Activated T-cell treated with anti-CD3 and anti-CD28 coated beads for 4 hours (primary cell): ENCODE data around the gene P2RX7.

Experiments used
- DNase-seq: peaks from one replicate; pipeline ENCODE4 v3.0.0-alpha.2; 2020

P2RX7 gene

GRCh38 chr12:121132601-121133481, at the start of gene P2RX7:
TSS of gene P2RX7 (plus strand) at chr12:121132876. CDS start at chr12:121132971, 95 bp downstream.
- no peak for DNase-seq

- DNase-seq = no peak
Measured at GRCh38 chr12:121084229-121084628, 48.4 kb upstream of the P2RX7 start.

GRCh38 chr12:121085069-121085468, 47.6 kb upstream of the P2RX7 start:
- no peak for DNase-seq

- no peak for DNase-seq
Measured at GRCh38 chr12:121085506-121086353, 46.9 kb upstream of the P2RX7 start.

- no peak for DNase-seq
Measured at GRCh38 chr12:121086781-121087295, 45.8 kb upstream of the P2RX7 start.

- DNase-seq = no peak
Measured at GRCh38 chr12:121087467-121088194, 45.0 kb upstream of the P2RX7 start.

GRCh38 chr12:121088195-121088585, 44.5 kb upstream of the P2RX7 start:
- DNase-seq = no peak

- DNase-seq = no peak
Measured at GRCh38 chr12:121089031-121089812, 43.5 kb upstream of the P2RX7 start.

- DNase-seq = no peak
Measured at GRCh38 chr12:121089813-121090430, 42.8 kb upstream of the P2RX7 start.

- DNase-seq = no peak
Measured at GRCh38 chr12:121090586-121091514, 41.8 kb upstream of the P2RX7 start.

- DNase-seq = no peak
Measured at GRCh38 chr12:121092034-121092433, 40.6 kb upstream of the P2RX7 start.

GRCh38 chr12:121093487-121093891, 39.2 kb upstream of the P2RX7 start:
- DNase-seq = no peak

GRCh38 chr12:121095544-121096198, 37.0 kb upstream of the P2RX7 start:
- peak; percentile 66 for DNase-seq

GRCh38 chr12:121096199-121096798, 36.4 kb upstream of the P2RX7 start:
- no peak for DNase-seq

- DNase-seq = no peak
Measured at GRCh38 chr12:121099779-121100178, 32.9 kb upstream of the P2RX7 start.

- DNase-seq = no peak
Measured at GRCh38 chr12:121102307-121102706, 30.4 kb upstream of the P2RX7 start.

- no peak for DNase-seq
Measured at GRCh38 chr12:121107681-121108080, 25.0 kb upstream of the P2RX7 start.

- no peak for DNase-seq
Measured at GRCh38 chr12:121108492-121108891, 24.2 kb upstream of the P2RX7 start.

- peak; percentile 61 for DNase-seq
Measured at GRCh38 chr12:121110211-121110940, 22.3 kb upstream of the P2RX7 start.
